HG03378 (cell line): Measurements from ENCODE around the gene RAB11FIP2.
"Not testable (repeated sequence)": the region's sequence is repeated elsewhere in the genome, so short reads cannot be mapped to it uniquely, and the experiment has no call there.

Source experiments
- ATAC-seq: cut with Tn5 transposase; IDR thresholded peaks from one replicate; pipeline ENCODE4 v1.9.1; 2021; ENCODE audit warnings: mild to moderate bottlenecking, moderate library complexity; ENCODE audit not compliant: unreplicated experiment

RAB11FIP2 gene

GRCh38 chr10:118046395-118047156 is at the start of gene RAB11FIP2:
Gene RAB11FIP2, minus strand, starts transcription at chr10:118046941. Its CDS starts 778 bp downstream, at chr10:118046163.
- peak; percentile 94 for ATAC-seq

DNA sequence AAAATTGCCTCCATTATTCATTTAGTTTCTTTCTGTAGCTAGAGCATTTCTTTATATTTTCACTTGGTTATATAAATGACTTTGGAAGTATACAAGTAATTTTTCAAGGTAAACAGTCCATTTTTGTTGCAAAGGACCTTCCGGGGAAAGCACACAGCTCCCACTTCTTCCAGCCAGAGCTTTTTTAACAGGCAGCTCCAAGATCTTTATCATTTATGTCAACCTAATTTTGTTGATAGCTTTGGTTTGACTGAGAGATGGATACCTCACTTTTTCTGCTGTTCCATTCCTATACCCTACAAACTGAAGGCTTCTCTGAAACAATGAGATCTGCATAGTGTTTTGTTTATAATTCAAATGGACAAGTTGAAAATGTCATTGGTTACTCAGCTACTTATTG is 49.3 kb upstream of the RAB11FIP2 start:
- ATAC-seq: no peak

DNA sequence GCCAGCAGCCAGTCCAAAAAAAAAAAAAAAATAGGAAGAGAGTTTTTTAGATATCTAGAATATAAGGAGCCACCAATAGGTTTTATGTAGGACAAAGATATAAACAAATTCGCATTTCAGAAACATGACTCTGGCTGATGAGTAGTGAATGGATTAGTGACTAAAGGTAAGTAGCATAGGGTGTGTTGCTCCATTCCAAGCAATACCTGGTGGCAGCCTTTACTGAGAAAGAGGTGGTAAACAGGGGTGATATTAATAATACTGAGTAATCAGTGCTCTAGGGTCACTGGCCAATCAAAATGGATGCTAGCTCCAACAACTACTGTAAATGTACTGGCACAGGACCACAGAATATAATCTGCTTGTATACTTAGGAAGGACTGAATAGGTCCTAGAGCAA is 45.5 kb upstream of the RAB11FIP2 start:
- no peak for ATAC-seq

- no peak for ATAC-seq
Measured at GRCh38 chr10:118080817-118081216, 34.1 kb upstream of the RAB11FIP2 start.

- ATAC-seq: no peak
Measured at GRCh38 chr10:118076705-118077104, 30.0 kb upstream of the RAB11FIP2 start.

DNA sequence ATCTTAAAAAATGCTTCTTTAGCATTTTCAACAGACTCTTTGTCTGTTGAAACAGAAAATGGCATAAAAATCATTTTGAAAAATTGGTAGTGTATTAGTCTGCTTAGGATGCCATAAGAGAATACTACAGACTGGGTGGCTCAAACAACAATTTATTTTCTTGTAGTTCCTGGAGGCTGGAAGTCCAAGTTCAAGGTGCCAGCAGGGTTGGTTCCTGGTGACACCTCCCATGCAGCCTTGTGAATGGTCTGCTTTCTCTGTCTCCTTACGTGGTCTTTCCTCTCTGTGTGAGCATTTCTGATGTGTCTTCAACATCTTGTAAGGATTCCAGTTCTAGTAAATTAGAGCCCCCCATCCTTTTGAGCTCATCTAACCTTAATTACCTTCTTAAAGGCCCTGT is 26.1 kb upstream of the RAB11FIP2 start:
- ATAC-seq: no peak

DNA sequence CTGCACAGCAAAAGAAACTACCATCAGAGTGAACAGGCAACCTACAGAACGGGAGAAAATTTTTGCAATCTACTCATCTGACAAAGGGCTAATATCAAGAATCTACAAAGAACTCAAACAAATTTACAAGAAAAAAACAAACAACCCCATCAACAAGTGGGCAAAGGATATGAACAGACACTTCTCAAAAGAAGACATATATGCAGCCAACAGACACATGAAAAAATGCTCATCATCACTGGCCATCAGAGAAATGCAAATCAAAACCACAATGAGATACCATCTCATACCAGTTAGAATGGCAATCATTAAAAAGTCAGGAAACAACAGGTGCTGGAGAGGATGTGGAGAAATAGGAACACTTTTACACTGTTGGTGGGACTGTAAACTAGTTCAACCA is 20.6 kb upstream of the RAB11FIP2 start:
- ATAC-seq: not testable (repeated sequence)

- no peak for ATAC-seq
Measured at GRCh38 chr10:118062798-118063238, 16.1 kb upstream of the RAB11FIP2 start.

GRCh38 chr10:118058371-118058770 is 11.6 kb upstream of the RAB11FIP2 start:
- no peak for ATAC-seq

GRCh38 chr10:118057361-118057760 is 10.6 kb upstream of the RAB11FIP2 start:
- ATAC-seq: no peak

DNA sequence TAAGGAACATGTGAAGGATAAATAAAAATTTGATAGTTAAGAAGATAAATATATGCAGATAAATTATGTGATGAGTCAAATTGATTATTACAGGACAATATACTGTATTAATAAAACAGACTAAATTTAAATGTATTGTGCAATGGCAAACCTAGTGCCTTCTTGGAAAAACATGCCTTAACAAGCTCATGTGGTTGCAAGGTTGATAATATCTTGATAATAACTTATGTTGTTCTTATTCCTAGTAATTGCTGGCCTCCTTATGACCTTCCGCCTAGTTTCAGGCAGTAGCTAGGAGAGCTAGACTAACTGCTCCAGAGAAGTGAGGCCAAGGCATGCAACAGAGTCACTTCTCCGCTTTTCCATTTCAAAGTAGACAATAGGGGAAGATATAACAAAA is 7.6 kb upstream of the RAB11FIP2 start:
- ATAC-seq: no peak

- no peak for ATAC-seq
Measured at GRCh38 chr10:118052816-118053215, 6.1 kb upstream of the RAB11FIP2 start.

- no peak for ATAC-seq
Measured at GRCh38 chr10:118047880-118048279, 1.1 kb upstream of the RAB11FIP2 start.

DNA sequence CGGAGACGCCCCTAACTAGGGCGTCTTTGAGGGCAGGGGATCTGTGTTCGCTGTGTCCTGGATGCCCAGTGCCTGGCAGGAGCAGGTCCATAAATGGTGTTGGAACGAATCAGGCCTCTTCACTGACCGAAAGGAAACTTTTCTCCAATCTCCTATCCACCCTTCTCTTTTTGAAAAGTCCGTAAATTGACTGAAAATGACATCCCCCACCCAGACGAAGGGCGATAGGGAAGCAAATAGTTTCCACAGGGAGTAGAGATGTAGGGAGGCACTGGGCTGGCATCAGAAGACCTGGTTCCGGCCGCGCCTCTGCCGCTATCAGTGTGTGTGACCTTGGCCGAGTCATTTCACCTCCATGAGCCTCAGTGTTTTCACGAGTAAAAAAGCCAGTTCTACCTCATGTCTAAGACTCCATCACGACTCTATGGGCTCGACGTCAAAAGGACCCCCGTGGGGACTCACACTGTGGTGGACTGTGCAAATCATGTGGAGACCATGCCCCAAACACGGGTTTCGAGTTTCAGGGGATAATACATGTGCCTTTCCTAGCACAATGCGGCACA is 497 bp upstream of the RAB11FIP2 start:
- peak; percentile 25 for ATAC-seq

DNA sequence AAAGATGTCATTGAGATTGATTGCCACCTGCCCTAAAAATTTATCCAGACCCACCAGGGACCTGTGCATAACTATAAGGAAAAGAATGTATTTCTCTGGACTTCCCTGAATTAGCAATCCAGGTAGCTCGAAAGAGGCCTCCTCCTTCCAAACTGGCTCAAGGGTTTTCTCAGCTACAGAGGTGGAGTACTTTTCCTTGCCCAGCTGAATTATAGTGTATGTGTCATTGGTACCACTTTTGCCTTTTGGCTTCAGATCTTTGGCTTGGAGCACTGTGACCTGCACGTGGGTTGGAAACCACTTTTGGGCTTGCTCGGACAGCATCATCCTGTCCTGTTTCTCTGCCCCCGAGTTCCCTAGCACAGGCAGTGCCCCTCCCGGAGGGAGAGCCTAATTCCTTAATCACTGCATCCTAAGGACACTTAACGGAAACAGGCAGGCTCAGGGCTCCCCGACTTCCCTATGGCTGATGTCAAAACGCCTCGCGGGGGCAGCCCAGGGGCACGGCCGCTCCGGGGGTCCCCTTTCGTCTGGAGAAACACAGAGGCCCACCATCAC is 825 bp downstream of the RAB11FIP2 start:
- peak; percentile 32 for ATAC-seq

GRCh38 chr10:118045158-118045836 is 1.4 kb downstream of the RAB11FIP2 start:
- no peak for ATAC-seq

GRCh38 chr10:118042827-118043242 is 3.9 kb downstream of the RAB11FIP2 start:
- ATAC-seq: no peak

DNA sequence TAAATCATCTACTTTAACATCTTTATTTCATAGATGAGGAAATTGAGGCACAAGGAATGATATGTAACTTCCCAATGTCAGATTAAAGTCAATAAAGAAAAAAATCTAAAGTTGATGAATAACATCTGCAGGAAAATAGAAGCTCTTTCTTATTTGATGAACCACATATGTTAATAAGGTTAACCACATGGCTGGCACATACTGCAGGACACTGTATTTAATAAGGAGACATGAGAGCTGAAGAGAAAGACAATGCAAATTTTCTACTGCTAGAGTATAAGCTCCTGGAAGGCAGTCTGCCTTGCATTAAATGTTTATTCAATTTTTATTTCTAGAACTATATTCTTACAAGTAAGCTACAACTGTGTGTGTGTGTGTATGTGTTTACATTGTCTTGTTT is 4.4 kb downstream of the RAB11FIP2 start:
- ATAC-seq: no peak

- no peak for ATAC-seq
Measured at GRCh38 chr10:118041316-118041715, 5.4 kb downstream of the RAB11FIP2 start.

DNA sequence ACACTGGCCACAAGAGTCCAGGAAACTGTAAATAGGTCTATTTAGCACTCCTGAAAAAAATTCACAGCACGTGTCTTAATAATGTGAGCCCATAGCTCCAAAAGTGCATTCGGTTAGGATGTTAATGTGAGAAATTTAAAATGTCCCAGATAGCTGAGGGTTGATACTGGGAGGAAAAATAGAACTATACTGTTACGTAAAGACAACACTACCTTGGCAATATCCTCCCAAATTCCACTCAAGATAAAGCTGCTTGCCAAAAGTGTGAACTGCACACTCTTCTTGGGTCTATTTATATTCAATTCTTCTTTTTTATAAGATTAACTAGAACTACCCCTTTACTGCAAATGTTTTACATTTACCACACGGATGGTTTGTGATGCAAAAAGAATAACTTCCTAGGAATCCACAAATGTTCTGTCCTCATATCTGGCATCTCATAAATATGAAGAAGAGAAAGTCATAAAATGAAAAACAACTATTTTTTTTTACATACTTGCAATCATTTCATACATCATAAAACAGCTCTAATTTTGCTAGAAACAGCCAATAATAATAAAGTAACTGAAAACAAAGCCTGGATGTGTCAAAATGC is 10.4 kb downstream of the RAB11FIP2 start:
- no peak for ATAC-seq

DNA sequence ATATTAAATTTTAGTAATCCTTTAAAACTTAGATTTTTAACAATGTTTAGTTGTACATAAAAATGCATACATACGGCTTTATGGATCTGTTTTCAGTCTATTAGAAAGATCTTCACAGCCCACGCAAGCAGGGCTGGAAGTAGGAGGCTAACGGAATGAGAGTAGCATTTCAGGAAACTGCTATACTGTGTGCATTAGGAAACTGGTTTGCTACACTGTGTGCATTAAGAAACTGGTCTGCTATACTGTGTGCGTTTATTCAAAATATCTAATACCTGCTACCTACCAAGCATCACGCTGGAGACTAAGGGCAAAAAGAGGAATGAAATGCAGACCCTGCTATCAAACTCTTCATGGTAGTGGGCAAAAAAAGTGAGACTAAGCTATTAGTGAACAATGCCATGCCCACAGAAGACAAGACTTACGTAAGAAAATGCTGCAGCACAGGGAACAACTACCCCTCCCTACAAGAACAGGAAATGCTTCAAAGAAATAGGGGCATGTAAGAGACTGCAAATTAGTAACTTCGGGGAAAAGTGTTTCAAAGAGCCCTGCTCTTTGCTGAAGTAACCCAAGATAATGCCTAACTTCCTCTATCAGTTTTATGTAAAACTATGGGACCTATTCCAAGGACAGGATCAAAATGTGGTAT is 11.3 kb downstream of the RAB11FIP2 start:
- no peak for ATAC-seq
